Suppressor macrophage (primary cell): ENCODE results near the gene GOLGA6L1.
"Not testable (repeated sequence)": the region's sequence is repeated elsewhere in the genome, so short reads cannot be mapped to it uniquely, and the experiment has no call there.

Source experiments
- DNase-seq, 4 experiments: peaks; one replicate each; pipeline ENCODE4 v3.0.0-alpha.2; 2020 to 2022
- total RNA-seq, 17 experiments: gene quantifications; one replicate each; lab custom pipeline; 2026; ENCODE audit warnings: mixed read lengths in 6 of 17, inconsistent platforms in 3 of 17; lab: John Stamatoyannopoulos, UW

The GOLGA6L1 gene
- 0 to 0.05 (median 0) reads per million in 17 experiments for total RNA-seq

- DNase-seq = not testable (repeated sequence)
Measured at GRCh38 chr15:23136722-23137121, at the start of gene GOLGA6L1. GOLGA6L1 (minus strand) TSS chr15:23136822; CDS start chr15:23136731, 91 bp downstream.

GRCh38 chr15:23181201-23181600 lies 44.6 kb upstream of the GOLGA6L1 start:
- DNase-seq = peak in 1 of 4 experiments; percentile 0

- DNase-seq = not testable (repeated sequence)
Measured at GRCh38 chr15:23180547-23180927, 43.9 kb upstream of the GOLGA6L1 start.

GRCh38 chr15:23179768-23180546 lies 43.3 kb upstream of the GOLGA6L1 start:
- not testable (repeated sequence) for DNase-seq

- not testable (repeated sequence) for DNase-seq
Measured at GRCh38 chr15:23176683-23177082, 40.1 kb upstream of the GOLGA6L1 start.

- DNase-seq = not testable (repeated sequence)
Measured at GRCh38 chr15:23175606-23176005, 39.0 kb upstream of the GOLGA6L1 start.

DNA sequence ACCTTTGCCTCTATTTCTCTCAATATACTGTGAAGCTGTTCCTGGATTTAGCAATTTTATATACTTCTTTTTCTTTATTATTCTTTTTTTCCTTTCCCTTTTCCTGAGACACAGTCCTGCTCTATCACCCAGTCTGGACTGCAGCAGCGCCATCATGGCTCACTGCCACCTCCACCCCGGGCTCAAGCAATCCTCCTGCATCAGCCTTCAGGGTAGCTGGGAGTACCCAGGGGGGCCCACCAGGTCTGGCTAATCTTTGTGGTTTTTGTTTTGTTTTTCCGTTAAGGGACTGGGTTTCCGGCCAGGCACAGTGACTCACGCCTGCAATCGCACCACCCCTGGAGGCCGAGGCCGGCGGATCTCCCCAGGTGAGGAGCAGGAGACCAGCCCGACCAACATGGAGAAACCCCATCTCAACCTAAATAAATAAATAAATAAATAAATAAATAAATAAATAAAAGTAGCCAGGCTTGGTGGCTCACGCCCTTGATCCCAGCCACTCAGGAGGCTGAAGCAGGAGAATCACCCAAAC lies 38.1 kb upstream of the GOLGA6L1 start:
- not testable (repeated sequence) for DNase-seq

DNA sequence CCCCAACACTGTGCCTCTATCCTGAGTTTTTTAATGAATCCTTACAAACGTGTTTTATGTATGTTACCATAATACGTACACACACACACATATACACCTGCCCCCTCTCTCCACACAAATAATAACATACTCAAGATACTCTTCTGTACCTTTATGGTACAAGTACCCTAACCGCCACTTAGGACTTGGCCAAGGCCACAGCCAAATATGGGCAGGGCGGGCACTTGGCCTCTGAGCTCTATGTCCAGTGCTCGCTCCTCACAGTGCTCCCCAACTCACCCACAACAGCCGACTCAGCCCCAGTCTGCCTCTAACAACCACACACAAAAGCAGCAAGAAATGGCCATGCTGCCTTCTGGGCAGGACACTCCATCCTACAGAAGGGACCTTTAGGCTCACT lies 3.8 kb downstream of the GOLGA6L1 start:
- not testable (repeated sequence) for DNase-seq

DNA sequence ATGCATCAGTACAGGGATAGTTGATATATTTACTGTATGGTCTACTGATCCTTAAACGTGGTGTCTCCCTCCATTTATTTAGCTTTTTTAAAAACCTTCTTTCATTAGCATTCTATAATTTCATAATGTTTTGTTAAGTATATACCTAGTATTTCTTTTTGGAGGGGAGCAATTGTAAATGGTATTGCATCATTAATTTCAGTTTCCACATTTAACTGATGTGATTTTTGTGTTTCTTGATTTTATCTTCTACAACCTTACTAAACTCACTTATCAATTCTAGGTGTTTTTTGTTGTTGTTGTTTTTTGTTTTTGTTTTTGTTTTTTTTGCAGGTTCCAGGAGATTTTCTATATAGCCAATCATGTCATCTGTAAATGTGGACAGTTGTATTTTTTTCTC lies 18.4 kb downstream of the GOLGA6L1 start:
- no peak for DNase-seq

GRCh38 chr15:23095796-23096195 lies 40.8 kb downstream of the GOLGA6L1 start:
- DNase-seq = no peak

- peak in 3 of 4 experiments; percentile 12 to 40 (median 21) for DNase-seq
Measured at GRCh38 chr15:23083115-23083514, 53.5 kb downstream of the GOLGA6L1 start.

DNA sequence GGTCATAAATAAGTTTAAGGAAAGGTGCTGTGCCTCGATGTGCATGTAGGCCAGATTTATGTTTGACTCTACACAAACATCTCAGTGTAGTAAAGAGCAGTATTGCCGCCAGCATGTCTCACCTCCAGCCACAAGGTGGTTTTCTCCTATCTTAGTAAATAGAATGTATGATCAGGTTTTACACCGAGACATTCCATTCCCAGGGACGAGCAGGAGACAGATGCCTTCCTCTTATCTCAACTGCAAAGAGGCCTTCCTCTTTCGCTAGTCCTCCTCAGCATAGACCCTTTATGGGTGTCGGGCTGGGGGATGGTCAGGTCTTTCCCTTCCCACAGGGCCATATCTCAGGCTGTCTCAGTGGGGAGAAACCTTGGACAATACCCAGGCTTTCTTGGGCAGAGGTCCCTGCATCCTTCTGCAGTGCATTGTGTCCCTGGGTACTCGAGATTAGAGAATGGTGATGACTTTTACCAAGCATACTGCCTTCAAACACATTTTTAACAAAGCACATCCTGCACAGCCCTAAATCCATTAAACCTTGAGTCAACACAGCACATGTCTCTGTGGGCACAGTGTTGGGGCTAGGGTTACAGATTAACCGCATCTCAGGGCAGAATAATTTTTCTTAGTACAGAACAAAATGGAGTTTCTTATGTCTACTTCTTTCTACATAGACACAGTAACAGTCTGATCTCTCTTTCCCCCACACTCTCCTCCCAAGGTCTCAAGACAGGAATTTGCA lies 54.5 kb downstream of the GOLGA6L1 start:
- not testable (repeated sequence) for DNase-seq

DNA sequence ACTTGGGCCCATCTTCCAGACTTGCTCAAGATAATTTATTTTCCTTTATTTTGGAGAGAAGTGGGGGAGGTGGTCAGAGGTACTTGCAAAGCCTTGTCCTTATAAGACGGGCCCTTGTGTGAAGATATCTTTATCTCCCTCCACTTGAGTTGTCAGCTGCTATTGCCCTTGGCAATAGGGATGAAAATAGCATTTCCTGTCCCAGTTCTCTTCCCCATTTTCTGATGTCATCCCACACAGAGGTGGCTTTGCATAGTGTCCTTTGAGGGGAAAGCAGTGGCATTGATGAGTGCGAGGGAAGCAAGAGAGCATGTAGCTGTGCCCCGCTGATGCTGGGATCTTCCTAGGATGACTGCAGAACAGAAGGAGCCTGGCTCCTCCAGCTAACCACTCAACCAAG lies 55.4 kb downstream of the GOLGA6L1 start:
- peak in 2 of 4 experiments; percentile 12 to 17 for DNase-seq

- no peak for DNase-seq
Measured at GRCh38 chr15:23079766-23080165, 56.9 kb downstream of the GOLGA6L1 start.
